ENCODE data around the gene CCDC138.
"Not testable (repeated sequence)": the region's sequence is repeated elsewhere in the genome, so short reads cannot be mapped to it uniquely, and the experiment has no call there.

CCDC138 gene, protein sequence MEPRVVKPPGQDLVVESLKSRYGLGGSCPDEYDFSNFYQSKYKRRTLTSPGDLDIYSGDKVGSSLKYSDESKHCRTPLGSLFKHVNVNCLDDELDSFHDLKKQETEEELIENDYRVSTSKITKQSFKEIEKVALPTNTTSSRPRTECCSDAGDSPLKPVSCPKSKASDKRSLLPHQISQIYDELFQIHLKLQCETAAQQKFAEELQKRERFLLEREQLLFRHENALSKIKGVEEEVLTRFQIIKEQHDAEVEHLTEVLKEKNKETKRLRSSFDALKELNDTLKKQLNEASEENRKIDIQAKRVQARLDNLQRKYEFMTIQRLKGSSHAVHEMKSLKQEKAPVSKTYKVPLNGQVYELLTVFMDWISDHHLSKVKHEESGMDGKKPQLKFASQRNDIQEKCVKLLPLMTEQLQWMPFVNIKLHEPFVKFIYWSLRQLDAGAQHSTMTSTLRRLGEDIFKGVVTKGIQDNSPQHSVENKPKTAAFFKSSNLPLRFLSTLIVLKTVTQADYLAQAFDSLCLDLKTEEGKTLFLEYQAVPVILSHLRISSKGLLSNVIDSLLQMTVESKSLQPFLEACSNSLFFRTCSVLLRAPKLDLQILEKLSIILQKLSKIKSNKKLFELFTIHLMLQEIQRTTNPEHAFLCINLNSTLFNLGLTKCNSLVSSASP

DNA sequence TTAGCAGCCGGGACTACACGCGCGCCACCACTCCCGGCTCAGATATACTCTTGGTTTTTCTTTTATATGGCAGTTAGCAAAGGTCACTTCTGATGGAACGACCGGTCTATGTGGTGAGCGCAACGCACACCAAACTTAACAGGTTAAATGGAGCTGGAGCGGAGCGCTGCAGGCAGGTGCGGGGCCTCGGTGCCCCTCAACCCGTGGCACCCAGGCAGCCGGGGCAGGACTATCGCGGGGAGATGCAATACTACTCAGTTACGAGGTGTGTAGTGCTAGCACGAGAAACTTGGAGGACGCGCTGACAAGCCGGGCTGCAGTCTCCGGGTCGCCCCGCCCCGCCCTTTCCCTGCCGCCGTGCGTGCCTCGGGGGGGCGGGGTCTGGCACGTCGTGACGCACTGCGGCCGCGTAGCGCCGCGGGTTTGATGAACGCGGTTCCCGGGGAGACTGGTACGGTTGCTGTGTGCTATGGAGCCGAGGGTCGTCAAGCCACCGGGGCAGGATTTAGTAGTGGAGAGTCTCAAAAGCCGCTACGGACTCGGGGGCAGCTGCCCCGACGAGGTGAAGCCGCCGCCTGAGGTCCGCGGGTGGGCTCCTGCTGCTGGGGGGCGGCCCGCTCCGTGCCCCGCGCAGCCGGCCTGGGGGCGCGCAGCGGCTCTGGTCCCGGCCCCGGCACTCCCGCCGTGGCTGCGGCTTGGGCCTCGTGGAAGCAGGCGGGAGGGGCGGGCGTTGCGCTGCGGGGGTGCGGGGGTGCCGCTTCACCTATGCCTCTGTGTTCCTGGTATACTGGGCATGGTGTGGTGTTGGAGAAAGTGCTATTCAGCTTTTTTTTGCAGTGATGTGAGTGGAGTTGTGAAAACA is at the start of gene CCDC138:
CCDC138 (plus strand) TSS at position 418 of the 862 bp plus-strand sequence; CDS start at position 470, 52 bp downstream.
- intact Hi-C loops (cut with DNase I) = no loop called here
- DNase-seq = peak; percentile 72 to 98 (median 84)

DNA sequence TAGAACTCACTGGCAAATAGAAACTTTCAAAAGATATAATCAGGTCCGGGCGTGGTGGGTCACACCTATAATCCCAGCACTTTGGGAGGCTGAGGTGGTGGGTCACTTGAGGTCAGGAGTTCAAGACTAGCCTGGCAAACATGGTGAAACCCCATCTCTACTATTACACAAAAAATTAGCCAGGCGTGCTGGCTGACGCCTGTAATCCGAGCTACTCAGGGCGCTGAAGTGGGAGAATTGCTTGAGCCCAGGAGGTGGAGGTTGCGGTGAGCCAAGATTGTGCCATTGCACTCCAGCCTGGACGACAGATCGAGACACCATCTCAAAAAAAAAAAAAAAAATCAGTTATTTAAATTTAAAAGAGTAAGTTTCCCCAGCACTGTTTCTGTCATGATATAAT is 28.6 kb upstream of the CCDC138 start:
- DNase-seq; intact Hi-C loops (cut with DNase I): not testable (repeated sequence)

DNA sequence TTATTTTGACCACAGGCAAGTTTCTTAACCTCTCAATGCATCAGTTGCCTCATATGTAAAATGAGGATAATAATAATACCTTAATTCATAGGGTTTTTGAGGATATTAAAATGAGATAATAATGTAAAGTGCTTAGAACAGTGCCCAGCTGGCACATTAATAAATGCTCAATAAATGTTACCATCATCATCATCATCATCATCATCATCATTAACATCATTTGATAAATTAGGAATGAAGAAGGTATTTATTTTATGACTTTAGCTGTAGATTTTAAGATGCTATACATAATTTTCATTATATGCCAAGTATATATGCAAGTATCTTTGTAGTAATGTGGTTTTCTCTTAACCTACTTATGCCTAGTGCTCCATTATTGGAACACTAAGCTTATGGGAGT is 24.0 kb upstream of the CCDC138 start:
- intact Hi-C loops (cut with DNase I); DNase-seq: not testable (repeated sequence)

DNA sequence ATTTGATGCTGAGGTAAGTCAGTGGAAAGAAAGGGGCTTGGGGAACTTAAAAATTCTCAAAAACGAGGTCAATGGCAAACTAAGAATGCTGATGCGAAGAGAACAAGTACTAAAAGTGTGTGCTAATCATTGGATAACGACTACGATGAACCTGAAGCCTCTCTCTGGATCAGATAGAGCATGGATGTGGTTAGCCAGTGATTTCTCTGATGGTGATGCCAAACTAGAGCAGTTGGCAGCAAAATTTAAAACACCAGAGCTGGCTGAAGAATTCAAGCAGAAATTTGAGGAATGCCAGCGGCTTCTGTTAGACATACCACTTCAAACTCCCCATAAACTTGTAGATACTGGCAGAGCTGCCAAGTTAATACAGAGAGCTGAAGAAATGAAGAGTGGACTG is 19.9 kb upstream of the CCDC138 start:
- DNase-seq; intact Hi-C loops (cut with DNase I): not testable (repeated sequence)

DNA sequence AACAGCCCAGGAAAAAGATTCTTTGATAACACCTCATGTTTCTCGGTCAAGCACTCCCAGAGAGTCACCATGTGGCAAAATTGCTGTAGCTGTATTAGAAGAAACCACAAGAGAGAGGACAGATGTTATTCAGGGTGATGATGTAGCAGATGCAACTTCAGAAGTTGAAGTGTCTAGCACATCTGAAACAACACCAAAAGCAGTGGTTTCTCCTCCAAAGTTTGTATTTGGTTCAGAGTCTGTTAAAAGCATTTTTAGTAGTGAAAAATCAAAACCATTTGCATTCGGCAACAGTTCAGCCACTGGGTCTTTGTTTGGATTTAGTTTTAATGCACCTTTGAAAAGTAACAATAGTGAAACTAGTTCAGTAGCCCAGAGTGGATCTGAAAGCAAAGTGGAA is 18.7 kb upstream of the CCDC138 start:
- intact Hi-C loops (cut with DNase I) = not testable (repeated sequence)

DNA sequence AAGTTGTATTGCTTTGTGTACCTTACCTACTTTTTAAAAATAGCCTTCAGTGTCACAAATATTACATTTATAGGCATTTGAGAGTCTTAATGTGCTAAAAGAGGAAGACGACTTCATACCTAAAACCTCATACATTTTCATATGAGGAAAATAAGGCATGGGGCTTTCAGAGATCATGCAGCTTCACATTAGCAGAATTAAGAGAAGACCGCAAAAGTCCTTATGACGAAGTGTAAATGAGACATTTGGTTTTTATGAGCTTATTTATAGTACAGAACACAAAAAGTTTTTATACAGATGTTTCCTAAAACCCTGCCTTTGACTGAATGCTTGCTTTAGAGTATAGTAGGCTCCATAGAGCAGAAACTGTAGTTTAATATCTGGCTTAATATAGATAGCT is 10.1 kb upstream of the CCDC138 start:
- no peak for DNase-seq
- intact Hi-C loops (cut with DNase I) = no loop called here

More for the DNA sequence above, 18.7 kb upstream of the CCDC138 start:
- DNase-seq = not testable (repeated sequence)

DNA sequence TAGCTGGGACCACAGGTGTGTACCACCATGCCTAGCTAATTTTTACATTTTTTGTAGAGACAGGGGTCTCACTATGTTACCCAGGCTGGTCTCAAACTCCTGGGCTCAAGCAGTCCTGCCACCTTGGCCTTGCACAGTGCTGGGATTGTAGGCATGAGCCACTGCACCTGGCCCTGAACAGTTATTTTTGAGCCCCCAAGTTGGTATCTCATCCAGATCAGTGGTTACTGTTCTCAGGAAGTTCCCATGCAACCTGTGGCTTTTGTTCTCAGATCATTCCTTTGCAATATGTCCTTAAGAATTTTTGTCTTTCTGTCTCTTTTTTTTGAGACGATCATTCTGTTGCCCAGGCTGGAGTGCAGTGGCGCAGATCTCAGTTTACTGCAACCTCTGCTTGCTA is 7.7 kb upstream of the CCDC138 start:
- DNase-seq = no peak
- intact Hi-C loops (cut with DNase I) = no loop called here

DNA sequence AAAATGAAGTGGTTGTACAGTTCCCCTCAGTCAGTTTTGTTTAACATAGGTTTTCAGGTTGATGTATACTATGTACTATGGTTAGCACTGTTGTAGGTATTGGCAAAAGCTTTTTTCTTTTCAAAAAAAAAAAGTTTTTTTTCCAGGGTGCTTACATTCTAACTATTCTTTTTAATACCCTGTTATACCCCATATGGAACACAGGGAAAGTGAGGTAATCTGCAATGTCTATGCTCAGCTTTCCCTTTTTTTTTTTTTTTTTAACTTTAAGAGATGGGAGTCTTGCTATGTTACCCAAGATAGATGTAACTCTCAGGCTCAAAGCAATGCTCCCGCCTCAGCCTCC is 590 bp upstream of the CCDC138 start:
- intact Hi-C loops (cut with DNase I) = no loop called here
- DNase-seq = no peak

DNA sequence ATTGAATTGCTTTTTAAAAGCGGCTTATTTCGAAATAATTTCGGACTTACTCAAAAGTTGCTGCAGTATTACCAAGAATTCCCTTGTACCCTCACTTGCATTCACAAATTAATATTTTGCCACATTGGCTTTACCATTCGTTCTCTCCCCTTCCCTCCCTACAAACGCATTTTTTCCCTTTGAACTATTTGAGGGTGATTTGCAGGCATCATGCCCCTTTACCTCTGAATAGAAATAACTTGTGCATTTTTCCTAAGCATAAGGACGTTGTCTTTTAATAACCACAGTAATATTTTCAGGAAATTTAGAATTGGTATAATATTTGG is 608 bp downstream of the CCDC138 start:
- DNase-seq = no peak
- intact Hi-C loops (cut with DNase I) = no loop called here

DNA sequence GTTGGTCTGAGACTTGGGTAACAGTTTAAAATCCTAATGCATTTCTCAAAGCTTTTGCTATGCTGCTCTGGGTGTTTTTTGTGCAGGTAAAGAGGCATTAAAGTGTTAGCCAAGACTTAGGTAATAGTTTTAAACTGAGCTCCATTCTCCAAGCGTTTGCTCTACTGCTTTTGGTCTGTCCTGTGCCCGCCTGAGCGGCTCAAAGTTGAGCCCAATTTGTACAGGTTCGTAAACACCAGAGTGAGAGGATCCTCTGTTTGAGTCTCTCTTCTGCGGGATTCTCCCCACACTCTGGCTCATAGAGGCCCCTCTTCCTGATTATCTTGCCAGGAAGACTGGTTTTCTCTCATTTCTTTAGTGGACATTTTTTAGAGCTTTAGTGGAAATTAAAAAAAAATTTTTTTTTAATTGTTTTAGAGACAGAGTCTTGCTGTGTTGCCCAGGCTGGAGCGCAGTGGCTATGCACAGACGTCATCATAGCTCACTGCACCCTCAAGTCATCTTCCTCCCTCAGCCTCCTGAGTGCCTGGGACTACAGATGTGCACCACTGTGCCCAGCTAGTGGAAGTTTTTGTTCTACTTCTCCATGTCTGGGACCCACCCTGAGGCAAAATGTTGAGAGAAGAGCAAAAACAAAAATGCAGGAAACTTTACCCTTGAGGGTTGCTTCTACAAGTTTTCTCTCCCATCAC is 16.6 kb downstream of the CCDC138 start:
- no peak for DNase-seq
- intact Hi-C loops (cut with DNase I) = no loop called here

DNA sequence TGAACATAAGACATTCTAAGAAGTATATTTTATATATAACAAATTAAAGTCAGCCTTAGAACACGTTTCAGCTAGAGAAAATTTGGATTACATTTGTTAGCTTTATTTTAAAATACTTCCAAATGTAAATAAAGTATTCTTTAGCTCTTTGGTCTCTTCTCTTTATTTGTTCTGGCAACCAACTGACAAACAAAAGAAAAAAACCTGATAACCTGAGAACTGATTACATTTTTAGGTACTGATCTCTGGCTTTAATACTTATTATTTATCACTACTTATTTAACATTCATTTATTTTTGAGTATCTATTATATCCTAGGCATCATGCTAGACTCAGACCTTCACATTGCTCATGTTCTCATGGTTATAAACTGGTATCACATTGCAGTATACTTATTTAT is 18.5 kb downstream of the CCDC138 start:
- intact Hi-C loops (cut with DNase I) = no loop called here
- no peak for DNase-seq

DNA sequence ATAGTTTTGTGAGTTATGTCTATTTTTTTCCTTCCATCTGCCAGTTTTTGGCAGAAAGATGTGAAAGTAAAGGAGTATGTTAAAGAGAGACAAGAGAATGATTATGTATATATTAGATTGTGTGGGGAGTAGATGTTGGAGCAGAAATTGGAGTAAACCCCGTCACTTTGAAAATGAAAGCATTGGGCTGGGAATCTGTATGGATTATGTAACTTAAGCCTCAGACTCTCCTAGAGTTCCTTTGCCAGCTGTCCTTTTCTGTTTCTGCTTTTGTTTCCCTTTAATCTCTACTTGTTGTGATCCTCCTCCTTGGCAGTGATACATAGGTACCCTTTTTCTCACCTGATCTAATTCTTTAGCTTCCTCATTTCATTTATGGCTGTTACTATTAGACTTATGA is 19.2 kb downstream of the CCDC138 start:
- no peak for DNase-seq
- intact Hi-C loops (cut with DNase I) = no loop called here

DNA sequence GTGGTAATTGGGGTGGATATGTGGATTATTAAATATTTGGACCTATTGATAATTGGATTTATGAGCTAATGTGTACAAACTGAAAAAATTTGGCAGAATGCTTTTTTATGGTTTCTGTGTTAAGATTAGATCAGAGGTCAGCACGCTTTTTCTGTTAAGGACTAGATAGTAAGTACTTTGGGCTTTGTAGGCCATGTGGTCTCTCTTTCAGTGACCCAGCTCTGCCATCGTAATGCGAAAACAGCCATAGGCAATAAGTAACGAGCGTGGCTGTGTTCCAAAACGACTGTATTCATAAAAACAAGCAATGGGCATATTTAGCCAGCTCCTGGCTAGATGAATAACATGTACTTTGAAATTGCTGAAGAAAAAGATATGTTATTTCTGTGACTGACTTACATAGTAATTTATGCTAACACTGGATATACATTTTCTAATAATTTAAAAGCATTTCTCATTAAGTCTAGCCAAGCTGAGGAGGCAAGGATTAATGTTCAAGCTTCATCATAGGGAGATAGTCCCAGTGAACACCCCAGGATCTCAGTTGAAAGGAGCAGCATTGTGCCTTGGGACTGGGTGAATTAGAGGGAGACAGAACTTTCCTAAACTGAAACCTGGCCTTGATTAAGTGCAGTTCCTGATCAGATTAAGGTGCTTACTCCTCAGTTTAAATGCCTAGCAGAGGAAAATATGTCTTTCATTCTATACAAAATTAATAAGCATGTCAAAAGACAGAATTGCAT is 20.0 kb downstream of the CCDC138 start:
- no peak for DNase-seq
- intact Hi-C loops (cut with DNase I) = no loop called here

DNA sequence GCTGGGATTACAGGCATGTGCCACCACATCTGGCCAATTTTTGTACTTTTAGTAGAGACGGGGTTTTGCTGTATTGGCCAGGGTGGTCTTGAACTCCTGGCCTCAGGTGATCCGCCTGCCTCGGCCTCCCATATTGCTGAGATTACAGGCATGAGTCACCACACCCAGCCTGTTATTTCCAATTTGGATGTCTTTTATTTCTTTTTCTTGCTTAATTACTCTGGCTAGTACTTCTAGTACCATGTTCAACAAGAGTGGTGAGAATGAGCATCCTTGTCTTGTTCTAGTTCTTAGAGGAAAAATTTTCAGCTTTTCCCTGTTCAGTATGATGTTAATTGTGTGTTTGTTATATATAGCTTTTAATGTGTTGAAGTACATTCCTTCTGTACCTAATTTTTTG is 23.4 kb downstream of the CCDC138 start:
- intact Hi-C loops (cut with DNase I) = no loop called here
- peak in 1 of 10 donors; percentile 44 for DNase-seq

DNA sequence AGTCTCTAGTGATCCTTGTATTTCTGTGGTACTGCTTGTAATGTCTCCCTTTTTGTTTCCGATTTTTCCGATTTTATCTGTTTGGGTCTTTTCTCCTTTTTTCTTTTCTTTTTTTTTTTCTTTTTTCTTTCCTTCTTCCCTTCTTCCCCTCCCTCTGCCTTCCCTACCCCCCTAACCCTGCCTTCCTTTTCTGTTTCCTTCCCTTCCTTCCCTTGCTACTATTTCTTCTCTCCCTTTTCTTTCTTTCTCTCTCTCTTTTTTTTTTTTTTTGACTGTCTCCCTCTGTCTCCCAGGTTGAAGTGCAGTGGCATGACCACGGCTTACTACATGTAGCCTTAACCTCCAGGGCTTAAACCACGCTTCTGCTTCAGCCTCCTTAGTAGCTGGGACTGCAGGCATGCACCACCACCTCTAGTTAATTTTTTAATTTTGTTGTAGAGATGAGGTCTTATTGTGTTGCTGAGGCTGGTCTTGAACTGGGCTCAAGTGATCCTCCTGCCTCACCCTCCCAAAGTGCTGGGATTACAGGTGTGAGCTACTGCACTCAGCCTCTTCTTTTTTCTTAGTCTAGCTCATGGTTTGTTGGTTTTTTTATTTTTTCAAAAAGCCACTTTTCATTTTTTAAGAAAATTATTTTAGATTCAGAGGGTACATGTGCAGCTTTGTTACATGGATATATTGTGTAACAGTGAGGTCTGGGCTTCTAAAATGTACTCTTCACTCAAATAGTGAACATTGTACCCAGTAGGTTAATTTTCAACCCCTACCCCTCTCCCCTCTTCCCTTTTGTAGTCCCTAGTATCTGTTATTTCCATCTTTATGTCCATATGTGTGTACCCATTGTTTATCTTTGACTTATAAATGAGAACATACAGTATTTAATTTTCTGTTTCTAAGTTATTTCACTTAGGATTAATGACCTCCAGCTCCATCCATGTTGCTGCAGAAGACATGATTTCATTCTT is 24.7 kb downstream of the CCDC138 start:
- intact Hi-C loops (cut with DNase I) = no loop called here
- no peak for DNase-seq

DNA sequence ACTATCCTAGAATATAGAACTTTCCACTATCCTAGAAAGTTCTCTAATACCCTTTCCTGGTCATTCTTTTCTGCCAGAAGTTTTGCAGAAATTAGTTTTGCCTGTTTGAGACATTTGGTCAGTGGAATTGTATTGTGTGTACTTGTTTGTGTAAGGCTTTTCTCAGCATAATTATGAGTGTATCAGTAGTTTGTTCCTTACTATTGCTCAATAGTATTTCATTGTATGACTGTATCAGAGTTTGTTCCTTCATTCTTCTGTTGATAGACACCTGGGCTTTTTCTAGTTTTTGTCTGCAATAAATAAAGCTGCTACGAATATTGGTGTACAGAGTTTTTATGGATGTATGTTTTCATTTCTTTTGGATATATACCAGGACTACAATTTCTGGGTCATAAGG is 27.2 kb downstream of the CCDC138 start:
- DNase-seq = no peak
- intact Hi-C loops (cut with DNase I) = no loop called here

DNA sequence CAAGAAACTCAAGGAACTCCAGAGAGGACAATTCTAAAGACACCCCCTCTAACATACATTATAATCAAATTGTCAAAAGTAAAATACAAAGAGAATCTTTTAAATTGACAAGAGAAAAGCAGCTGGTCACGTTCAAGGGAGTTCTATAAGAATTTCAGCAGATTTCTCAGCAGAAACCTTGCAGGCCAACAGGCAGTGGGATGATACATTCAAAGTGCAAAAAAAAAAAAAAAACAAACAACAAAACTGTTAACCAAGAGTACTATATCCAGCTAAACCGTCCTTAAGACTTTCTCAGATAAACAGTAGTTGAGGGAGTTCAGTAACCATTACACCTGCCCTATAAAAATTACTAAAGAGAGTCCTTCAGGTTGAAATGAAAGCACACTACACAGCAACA is 33.9 kb downstream of the CCDC138 start:
- intact Hi-C loops (cut with DNase I) = no loop called here
- no peak for DNase-seq

DNA sequence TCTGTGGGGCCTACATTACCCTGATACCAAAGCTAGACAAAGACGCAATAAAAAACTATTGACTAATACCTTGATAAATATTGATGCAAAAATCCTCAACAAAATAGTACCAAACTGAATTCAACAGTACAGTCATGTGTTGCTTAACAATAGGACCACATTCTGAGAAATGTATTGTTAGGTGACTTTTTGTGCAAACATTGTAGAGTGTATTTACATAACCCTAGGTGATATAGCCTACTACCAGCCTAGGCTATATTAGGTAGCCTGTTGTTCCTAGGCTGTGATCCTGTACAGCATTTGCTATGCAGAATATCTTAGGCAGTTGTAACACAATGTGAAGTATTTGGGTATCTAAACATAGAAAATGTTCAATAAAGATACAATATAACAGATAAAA is 36.7 kb downstream of the CCDC138 start:
- no peak for DNase-seq
- intact Hi-C loops (cut with DNase I) = no loop called here
